ENCODE results near the gene NEURL4. TPM values are rescaled to one million over a fixed set of nuclear protein-coding genes. Genes with fewer than 3 reads are reported as not detected.
A peak's percentile ranks its signal among the peaks of the same experiment; 100 is the strongest.

The NEURL4 gene
- total RNA-seq, 1 donor from 2014 or later, result 57.1 TPM

DNA sequence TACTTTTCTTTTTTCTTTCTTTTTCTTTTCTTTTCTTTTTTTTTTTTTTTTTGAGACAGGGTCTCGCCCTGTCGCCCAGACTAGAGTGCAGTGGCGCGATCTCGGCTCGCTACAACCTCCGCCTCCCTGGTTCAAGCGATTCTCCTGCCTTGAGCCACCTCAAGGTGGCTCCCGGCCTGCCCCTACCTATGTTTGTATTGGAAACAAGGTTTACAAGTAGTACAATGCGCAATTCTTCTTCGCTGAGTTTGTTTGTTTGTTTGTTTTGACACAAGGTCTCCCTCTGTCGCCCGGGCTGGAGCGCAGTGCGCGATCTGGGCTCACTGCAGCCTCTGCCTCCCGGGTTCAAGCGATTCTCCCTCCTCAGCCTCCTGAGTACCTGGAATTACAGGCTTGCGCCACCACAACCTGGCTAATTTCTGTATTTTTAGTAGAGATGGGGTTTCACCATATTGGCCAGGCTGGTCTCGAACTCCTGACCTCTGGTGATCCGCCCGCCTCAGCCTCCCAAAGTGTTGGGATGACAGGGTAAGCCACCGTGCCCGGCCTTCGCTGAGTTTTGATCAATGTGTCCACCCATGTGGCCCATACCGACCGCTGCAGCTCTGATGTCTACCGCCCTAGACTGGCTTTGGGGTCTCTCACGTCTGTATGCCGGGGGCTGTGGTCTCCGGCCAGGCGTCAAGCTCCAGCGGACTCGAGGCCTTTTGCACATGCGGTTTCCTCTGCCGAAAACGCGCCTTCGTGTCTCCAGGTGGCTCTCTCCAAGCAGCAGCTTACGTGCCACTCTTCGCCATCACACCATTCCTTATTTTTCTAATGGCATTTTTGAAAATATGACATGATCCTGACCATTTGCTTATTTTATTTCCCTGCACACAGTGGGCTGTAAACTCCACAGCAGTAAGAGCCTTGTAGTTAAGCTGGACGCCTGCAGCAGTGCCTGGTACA is 33.6 kb downstream of the NEURL4 start:
- Mint-ChIP-seq H3K4me1 (ENCODE audit: low read depth) (peaks cover 16% of the 10 kb centered on the region), H3K36me3 (ENCODE audit: low read depth) (no peaks in the 10 kb centered on the region), H3K9me3 (no peaks in the 10 kb centered on the region), H3K27me3 (ENCODE audit: insufficient read depth) (peaks cover 38% of the 10 kb centered on the region), H3K27ac (no peak overlapping the region), H3K4me3 (peak overlapping the region; percentile 79)
- intact Hi-C loops (cut with micrococcal nuclease), result loop anchor here (1.0 to 5.0 kb wide), 6 partner anchors 12 to 249 kb away; partner anchors contain the start of genes EIF5A and ELP5
- DNase-seq (ENCODE audit: low spot score), result no peak

GRCh38 chr17:7294614-7295153 is 34.5 kb downstream of the NEURL4 start, which contains the start of gene YBX2:
Gene YBX2 (minus strand): TSS chr17:7294639. CDS start chr17:7294500, 139 bp downstream.
- peaks cover 37% of the 10 kb centered on the region for H3K27me3 Mint-ChIP-seq (ENCODE audit: insufficient read depth)
- peak; percentile 76 for DNase-seq (ENCODE audit: low spot score)
- H3K4me3 Mint-ChIP-seq, result peak within 1 kb of the TSS; percentile 79
- no peak within 1 kb of the TSS for H3K27ac Mint-ChIP-seq
- H3K9me3 Mint-ChIP-seq, result no peaks in the 10 kb centered on the region
- H3K36me3 Mint-ChIP-seq (ENCODE audit: low read depth), result no peaks in the 10 kb centered on the region
- intact Hi-C loops (cut with micrococcal nuclease), result loop anchor here (5.0 kb wide), 1 partner anchor 157 kb away; no protein-coding TSS in a partner anchor
- H3K4me1 Mint-ChIP-seq (ENCODE audit: low read depth), result peaks cover 16% of the 10 kb centered on the region

- no peak overlapping the region for H3K4me3 Mint-ChIP-seq
- DNase-seq (ENCODE audit: low spot score), result no peak
- H3K9me3 Mint-ChIP-seq, result no peaks in the 10 kb centered on the region
- H3K4me1 Mint-ChIP-seq (ENCODE audit: low read depth), result peaks cover 16% of the 10 kb centered on the region
- H3K36me3 Mint-ChIP-seq (ENCODE audit: low read depth), result no peaks in the 10 kb centered on the region
- peaks cover 36% of the 10 kb centered on the region for H3K27me3 Mint-ChIP-seq (ENCODE audit: insufficient read depth)
- H3K27ac Mint-ChIP-seq, result no peak overlapping the region
- intact Hi-C loops (cut with micrococcal nuclease), result no loop called here
Observed at GRCh38 chr17:7293816-7294613, 35.1 kb downstream of the NEURL4 start.

- no peak for DNase-seq (ENCODE audit: low spot score)
- H3K9me3 Mint-ChIP-seq, result no peaks in the 10 kb centered on the region
- no peak overlapping the region for H3K27ac Mint-ChIP-seq
- peaks cover 41% of the 10 kb centered on the region for H3K27me3 Mint-ChIP-seq (ENCODE audit: insufficient read depth)
- intact Hi-C loops (cut with micrococcal nuclease), result no loop called here
- peak overlapping the region; percentile 45 for H3K4me3 Mint-ChIP-seq
- H3K36me3 Mint-ChIP-seq (ENCODE audit: low read depth), result no peaks in the 10 kb centered on the region
- H3K4me1 Mint-ChIP-seq (ENCODE audit: low read depth), result peaks cover 16% of the 10 kb centered on the region
Observed at GRCh38 chr17:7293159-7293558, 36.0 kb downstream of the NEURL4 start.

DNA sequence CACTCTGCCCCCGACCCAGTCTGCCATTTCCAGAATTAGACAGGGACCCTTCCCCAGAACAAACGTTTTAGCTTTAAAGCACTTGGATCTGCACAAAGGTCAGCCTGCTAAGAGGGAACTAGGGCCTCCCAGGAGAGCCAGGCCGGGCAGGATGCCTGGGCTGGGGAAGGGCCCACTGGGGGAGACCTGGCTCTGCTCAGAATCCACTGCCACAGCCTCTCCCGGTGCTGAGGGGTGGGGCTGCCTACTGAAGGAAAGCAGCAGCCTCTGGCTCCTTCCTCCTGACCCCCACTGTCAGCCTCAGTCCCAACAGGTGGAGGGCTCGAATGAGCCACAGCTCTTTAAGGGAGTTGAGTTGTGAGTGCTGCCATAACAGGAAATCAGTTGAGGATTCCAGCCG is 36.4 kb downstream of the NEURL4 start:
- Mint-ChIP-seq H3K36me3 (ENCODE audit: low read depth) (no peaks in the 10 kb centered on the region), H3K9me3 (no peaks in the 10 kb centered on the region), H3K27ac (no peak overlapping the region), H3K4me3 (no peak overlapping the region), H3K4me1 (ENCODE audit: low read depth) (peaks cover 16% of the 10 kb centered on the region), H3K27me3 (ENCODE audit: insufficient read depth) (peaks cover 45% of the 10 kb centered on the region)
- DNase-seq (ENCODE audit: low spot score), result no peak
- intact Hi-C loops (cut with micrococcal nuclease), result no loop called here

GRCh38 chr17:7292194-7292593 is 36.9 kb downstream of the NEURL4 start:
- Mint-ChIP-seq H3K4me3 (no peak overlapping the region), H3K27me3 (ENCODE audit: insufficient read depth) (peaks cover 47% of the 10 kb centered on the region)
- intact Hi-C loops (cut with micrococcal nuclease), result no loop called here

DNA sequence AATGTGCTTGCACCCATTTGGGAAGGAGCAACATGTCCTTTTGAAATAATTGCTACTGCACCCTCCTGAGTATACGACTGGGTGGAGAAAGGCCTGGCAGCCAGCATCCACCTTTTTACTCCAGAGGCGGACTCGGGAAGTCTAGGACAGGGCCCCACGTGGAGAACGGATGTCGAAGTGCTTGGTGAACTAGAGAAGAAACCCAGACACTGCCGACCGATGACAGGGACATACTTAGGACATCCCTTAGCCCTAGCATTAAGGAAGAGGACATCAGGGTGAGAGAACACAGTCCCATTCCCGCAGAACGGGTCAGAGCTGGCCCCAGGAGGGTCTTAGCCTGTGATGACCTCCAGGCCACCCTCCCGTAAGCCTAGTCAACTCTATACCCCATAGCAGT is 38.5 kb downstream of the NEURL4 start:
- Mint-ChIP-seq H3K27me3 (ENCODE audit: insufficient read depth) (peaks cover 52% of the 10 kb centered on the region), H3K4me1 (ENCODE audit: low read depth) (peaks cover 5% of the 10 kb centered on the region)
- intact Hi-C loops (cut with micrococcal nuclease), result no loop called here

More at GRCh38 chr17:7292194-7292593, 36.9 kb downstream of the NEURL4 start:
- no peaks in the 10 kb centered on the region for H3K9me3 Mint-ChIP-seq
- no peaks in the 10 kb centered on the region for H3K36me3 Mint-ChIP-seq (ENCODE audit: low read depth)
- no peak overlapping the region for H3K27ac Mint-ChIP-seq
- H3K4me1 Mint-ChIP-seq (ENCODE audit: low read depth), result peaks cover 16% of the 10 kb centered on the region
- DNase-seq (ENCODE audit: low spot score), result no peak

DNA sequence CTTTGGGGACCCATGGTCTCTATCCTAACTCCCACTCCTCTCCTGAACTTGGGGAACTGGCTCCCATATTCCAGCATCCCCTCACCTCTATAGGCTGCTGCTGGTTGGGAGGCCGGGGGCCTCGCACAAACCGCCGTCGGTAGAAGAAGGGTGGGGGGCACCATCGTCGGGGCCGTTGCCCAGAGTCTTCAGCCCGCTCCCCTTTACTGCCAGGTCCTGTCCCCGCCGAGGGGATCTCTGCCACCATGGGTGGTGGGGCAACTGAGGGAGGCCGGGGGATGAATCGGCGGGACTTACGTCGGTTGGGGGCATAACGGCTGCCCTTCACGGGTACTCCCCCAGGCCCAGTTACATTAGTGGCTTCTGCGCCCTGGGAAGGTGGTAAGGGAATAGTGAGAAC is 39.0 kb downstream of the NEURL4 start:
- H3K9me3 Mint-ChIP-seq, result no peaks in the 10 kb centered on the region
- no peak overlapping the region for H3K27ac Mint-ChIP-seq
- peaks cover 1% of the 10 kb centered on the region for H3K4me1 Mint-ChIP-seq (ENCODE audit: low read depth)
- intact Hi-C loops (cut with micrococcal nuclease), result no loop called here
- H3K4me3 Mint-ChIP-seq, result no peak overlapping the region
- peaks cover 50% of the 10 kb centered on the region for H3K27me3 Mint-ChIP-seq (ENCODE audit: insufficient read depth)
- DNase-seq (ENCODE audit: low spot score), result no peak
- no peaks in the 10 kb centered on the region for H3K36me3 Mint-ChIP-seq (ENCODE audit: low read depth)

More for the DNA sequence above, 38.5 kb downstream of the NEURL4 start:
- no peaks in the 10 kb centered on the region for H3K36me3 Mint-ChIP-seq (ENCODE audit: low read depth)
- no peak overlapping the region for H3K4me3 Mint-ChIP-seq
- no peak overlapping the region for H3K27ac Mint-ChIP-seq
- H3K9me3 Mint-ChIP-seq, result no peaks in the 10 kb centered on the region
- no peak for DNase-seq (ENCODE audit: low spot score)

DNA sequence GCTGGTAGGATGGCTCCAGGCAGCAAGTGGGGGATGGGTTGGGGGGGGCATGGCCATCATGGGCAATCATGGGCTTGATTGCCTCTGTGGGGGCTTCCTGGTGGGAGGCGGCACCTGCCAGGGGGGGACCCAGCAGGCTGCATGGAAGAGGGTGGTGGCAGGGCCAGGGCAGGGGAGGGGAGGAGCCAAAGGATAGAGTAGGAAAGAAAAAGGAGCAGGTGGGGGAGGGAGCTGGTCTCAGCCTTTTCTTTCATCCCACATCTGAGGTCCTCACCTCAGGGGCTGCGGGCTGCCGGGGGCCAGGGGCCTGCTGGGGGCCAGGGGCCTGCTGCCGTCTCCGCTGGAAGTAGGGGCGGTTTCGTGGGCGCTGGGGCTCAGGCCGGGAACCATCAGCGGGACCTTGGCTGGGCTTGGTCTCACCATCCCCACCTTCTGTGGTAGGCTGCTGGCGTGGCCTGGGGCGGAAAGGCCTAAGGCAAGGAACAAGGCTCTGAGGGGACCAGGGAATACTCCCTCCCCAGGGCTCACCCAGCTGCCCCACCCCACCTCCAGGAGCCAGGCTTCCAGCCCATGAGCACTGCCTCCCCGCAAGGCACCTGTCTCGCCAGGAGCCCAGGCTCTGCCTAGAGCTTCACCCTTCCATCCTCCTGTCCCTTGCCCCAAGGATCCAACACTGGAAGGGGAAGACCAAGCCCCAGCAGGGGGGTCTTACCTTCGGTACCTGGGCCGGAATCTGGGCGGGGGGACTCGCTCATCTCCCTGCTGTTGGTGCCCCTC is 39.7 kb downstream of the NEURL4 start:
- Mint-ChIP-seq H3K4me3 (no peak overlapping the region), H3K27ac (no peak overlapping the region), H3K27me3 (ENCODE audit: insufficient read depth) (peaks cover 46% of the 10 kb centered on the region), H3K36me3 (ENCODE audit: low read depth) (no peaks in the 10 kb centered on the region), H3K4me1 (ENCODE audit: low read depth) (no peaks in the 10 kb centered on the region), H3K9me3 (no peaks in the 10 kb centered on the region)
- no peak for DNase-seq (ENCODE audit: low spot score)
- intact Hi-C loops (cut with micrococcal nuclease), result no loop called here

DNA sequence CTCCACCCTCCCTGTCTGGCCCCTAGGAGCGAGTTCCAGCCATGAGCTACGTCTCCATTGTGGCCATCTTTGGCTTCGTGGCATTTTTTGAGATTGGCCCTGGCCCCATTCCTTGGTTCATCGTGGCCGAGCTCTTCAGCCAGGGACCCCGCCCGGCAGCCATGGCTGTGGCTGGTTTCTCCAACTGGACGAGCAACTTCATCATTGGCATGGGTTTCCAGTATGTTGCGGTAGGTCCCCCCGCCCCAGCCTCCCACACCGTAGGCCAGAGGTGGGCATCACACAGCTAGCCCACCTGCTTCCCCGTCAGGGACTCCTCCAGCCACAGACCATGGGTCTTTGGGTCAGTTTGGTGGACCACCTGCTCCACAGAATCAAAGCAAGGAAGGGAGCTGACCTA is 43.5 kb downstream of the NEURL4 start:
- DNase-seq (ENCODE audit: low spot score), result no peak
- intact Hi-C loops (cut with micrococcal nuclease), result no loop called here
- Mint-ChIP-seq H3K27ac (no peak overlapping the region), H3K27me3 (ENCODE audit: insufficient read depth) (peaks cover 41% of the 10 kb centered on the region), H3K4me1 (ENCODE audit: low read depth) (peaks cover 8% of the 10 kb centered on the region), H3K4me3 (no peak overlapping the region), H3K9me3 (no peaks in the 10 kb centered on the region), H3K36me3 (ENCODE audit: low read depth) (peaks cover 2% of the 10 kb centered on the region)

DNA sequence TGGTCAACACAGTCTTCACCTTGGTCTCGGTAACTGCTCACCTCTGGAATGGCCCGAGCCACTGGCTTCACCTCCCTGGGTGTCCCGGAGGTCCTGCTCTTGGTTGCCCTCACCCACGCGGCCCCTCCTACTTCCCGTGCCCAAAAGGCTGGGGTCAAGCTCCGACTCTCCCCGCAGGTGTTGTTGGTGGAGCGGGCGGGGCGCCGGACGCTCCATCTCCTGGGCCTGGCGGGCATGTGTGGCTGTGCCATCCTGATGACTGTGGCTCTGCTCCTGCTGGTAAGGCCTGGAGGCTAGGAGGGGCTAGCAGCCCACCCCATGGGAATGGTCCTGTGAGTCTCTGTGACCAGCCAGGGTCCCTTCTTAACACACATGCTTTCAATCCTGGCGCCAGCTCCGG is 44.2 kb downstream of the NEURL4 start:
- Mint-ChIP-seq H3K36me3 (ENCODE audit: low read depth) (peaks cover 2% of the 10 kb centered on the region), H3K4me1 (ENCODE audit: low read depth) (peaks cover 16% of the 10 kb centered on the region), H3K4me3 (no peak overlapping the region), H3K9me3 (no peaks in the 10 kb centered on the region), H3K27ac (no peak overlapping the region), H3K27me3 (ENCODE audit: insufficient read depth) (peaks cover 43% of the 10 kb centered on the region)
- no peak for DNase-seq (ENCODE audit: low spot score)
- intact Hi-C loops (cut with micrococcal nuclease), result no loop called here
